Stomach smooth muscle (tissue), 2 donors: ENCODE measurements around the gene PTPRU.
"Not testable (repeated sequence)": the region's sequence is repeated elsewhere in the genome, so short reads cannot be mapped to it uniquely, and the experiment has no call there.

Source experiments
- H3K27ac ChIP-seq: one replicate; pipeline ENCODE4 v1.7.0; 2013; ENCODE audit warnings: mild to moderate bottlenecking, low read length, inconsistent platforms
- H3K27me3 ChIP-seq, 2 donors: one replicate each; pipeline ENCODE4 v1.7.0; 2013; ENCODE audit warnings: low read length in 2 of 2; ENCODE audit not compliant: insufficient read depth in 2 of 2, control insufficient read depth in 1 of 2
- H3K36me3 ChIP-seq, 2 donors: one replicate each; pipeline ENCODE4 v1.7.0; 2013; ENCODE audit warnings: low read length in 2 of 2; ENCODE audit not compliant: control insufficient read depth in 2 of 2, insufficient read depth in 2 of 2
- H3K4me1 ChIP-seq: one replicate; pipeline ENCODE4 v1.7.0; 2013; ENCODE audit warnings: low read length; ENCODE audit not compliant: control insufficient read depth, insufficient read depth
- H3K4me3 ChIP-seq, 2 donors: one replicate each; pipeline ENCODE4 v1.7.0; 2013; ENCODE audit warnings: low read length in 2 of 2
- H3K9ac ChIP-seq, 2 donors: one replicate each; pipeline ENCODE4 v1.7.0; 2013; ENCODE audit warnings: low read length in 2 of 2, mild to moderate bottlenecking in 1 of 2
- H3K9me3 ChIP-seq, 2 donors: one replicate each; pipeline ENCODE4 v1.7.0; 2013; ENCODE audit warnings: low read length in 2 of 2; ENCODE audit not compliant: control insufficient read depth in 2 of 2
- donor health status: healthy.
- donor health status: Pancreatic carcinoma.

PTPRU gene

DNA sequence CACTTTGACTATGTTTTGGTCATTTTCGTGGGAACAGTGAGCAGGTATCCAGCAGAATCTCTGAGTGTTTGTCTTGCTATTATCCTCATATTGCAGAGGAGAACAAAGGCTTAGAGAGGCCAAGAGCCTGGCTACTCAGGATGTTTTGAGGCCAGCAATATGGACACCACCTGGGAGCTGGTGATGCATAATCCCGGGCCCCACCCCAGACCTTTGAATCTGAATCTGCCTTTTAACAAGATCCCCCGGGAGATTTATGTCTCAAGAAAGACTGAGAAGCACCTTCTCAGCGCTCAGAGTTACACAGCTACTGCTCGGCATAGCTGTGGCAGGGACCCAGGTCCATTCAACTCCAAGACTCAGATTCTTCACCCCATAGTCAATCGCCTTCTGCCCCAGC lies 72.8 kb downstream of the PTPRU start:
- no peak overlapping the region for H3K27ac ChIP-seq
- H3K9me3 ChIP-seq: no peaks in the 10 kb centered on the region
- no peak overlapping the region for H3K9ac ChIP-seq
- H3K4me1 ChIP-seq: no peaks in the 10 kb centered on the region
- no peaks in the 10 kb centered on the region for H3K27me3 ChIP-seq
- H3K4me3 ChIP-seq: no peak overlapping the region
- H3K36me3 ChIP-seq: peaks cover 0 to 14% of the 10 kb centered on the region in 2 donors

- H3K36me3 ChIP-seq: peaks cover 0 to 10% of the 10 kb centered on the region in 2 donors
- H3K9ac ChIP-seq: no peak overlapping the region
- no peak overlapping the region for H3K4me3 ChIP-seq
- H3K9me3 ChIP-seq: no peaks in the 10 kb centered on the region
- no peaks in the 10 kb centered on the region for H3K27me3 ChIP-seq
- no peak overlapping the region for H3K27ac ChIP-seq
- H3K4me1 ChIP-seq: no peaks in the 10 kb centered on the region
Measured at GRCh38 chr1:29309621-29310020, 73.3 kb downstream of the PTPRU start.

- peaks cover 0 to 11% of the 10 kb centered on the region in 2 donors for H3K36me3 ChIP-seq
- no peaks in the 10 kb centered on the region for H3K9me3 ChIP-seq
- H3K4me1 ChIP-seq: no peaks in the 10 kb centered on the region
- no peak overlapping the region for H3K4me3 ChIP-seq
- no peak overlapping the region for H3K9ac ChIP-seq
- no peak overlapping the region for H3K27ac ChIP-seq
- no peaks in the 10 kb centered on the region for H3K27me3 ChIP-seq
Measured at GRCh38 chr1:29310616-29311180, 74.4 kb downstream of the PTPRU start.

GRCh38 chr1:29311352-29312030 lies 75.2 kb downstream of the PTPRU start:
- peaks cover 0 to 15% of the 10 kb centered on the region in 2 donors for H3K36me3 ChIP-seq
- no peaks in the 10 kb centered on the region for H3K9me3 ChIP-seq
- H3K9ac ChIP-seq: no peak overlapping the region
- H3K27me3 ChIP-seq: no peaks in the 10 kb centered on the region
- H3K27ac ChIP-seq: no peak overlapping the region
- H3K4me3 ChIP-seq: no peak overlapping the region
- H3K4me1 ChIP-seq: no peaks in the 10 kb centered on the region

DNA sequence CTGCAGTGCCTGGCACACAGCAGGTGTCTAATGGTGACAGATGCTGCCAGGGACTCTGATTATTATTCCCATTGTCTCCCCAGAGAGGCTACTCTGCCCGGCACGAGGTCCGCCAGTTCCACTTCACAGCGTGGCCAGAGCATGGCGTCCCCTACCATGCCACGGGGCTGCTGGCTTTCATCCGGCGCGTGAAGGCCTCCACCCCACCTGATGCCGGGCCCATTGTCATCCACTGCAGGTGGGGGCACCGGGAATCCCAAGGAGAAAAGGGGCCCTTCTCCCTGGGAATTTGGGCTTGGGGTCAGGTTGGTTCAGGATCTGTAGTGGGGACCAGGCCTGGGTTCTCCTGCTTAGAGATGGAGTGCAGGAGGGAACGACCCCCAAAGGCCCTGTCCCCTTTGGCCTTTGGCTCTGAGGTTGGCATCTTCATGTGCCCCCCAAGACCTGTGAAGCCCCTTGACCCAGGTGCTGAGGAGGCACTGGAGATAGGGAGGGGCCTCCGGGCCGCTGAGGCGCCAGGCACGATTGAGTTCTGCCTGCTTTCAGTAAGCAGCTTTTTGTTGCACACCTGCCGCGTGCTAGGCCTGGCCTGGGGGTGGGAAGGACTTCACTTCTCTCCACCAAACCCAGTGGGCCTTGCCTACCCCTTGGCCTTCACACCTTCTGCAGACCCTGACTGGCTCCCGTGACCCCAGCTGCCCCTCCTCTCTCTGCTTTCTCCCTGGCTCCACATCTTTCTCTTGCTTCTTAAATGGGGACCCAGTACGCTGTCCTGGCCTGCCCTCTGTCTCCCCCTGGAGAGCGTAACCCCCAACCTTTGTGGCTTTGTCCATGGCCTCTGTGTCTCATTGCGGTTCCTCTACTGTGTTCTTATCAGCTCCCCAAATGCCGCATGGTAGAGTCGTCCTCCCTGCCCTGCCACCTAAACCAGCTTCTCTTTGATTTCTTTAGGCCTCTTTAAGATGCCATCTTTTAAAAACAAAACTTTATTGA lies 76.4 kb downstream of the PTPRU start:
- Histone ChIP-seq H3K27ac (no peak overlapping the region), H3K27me3 (no peaks in the 10 kb centered on the region), H3K4me3 (no peak overlapping the region), H3K36me3 (peaks cover 0 to 15% of the 10 kb centered on the region in 2 donors), H3K9me3 (no peaks in the 10 kb centered on the region), H3K9ac (no peak overlapping the region), H3K4me1 (no peaks in the 10 kb centered on the region)

- not testable (repeated sequence) for H3K9ac ChIP-seq, H3K27ac ChIP-seq, H3K4me1 ChIP-seq, H3K4me3 ChIP-seq, H3K9me3 ChIP-seq, H3K27me3 ChIP-seq
- peaks cover 0 to 15% of the 10 kb centered on the region in 2 donors for H3K36me3 ChIP-seq
Measured at GRCh38 chr1:29314685-29315084, 78.4 kb downstream of the PTPRU start.

GRCh38 chr1:29315262-29315661 lies 78.9 kb downstream of the PTPRU start:
- H3K27ac ChIP-seq: no peak overlapping the region
- peaks cover 0 to 15% of the 10 kb centered on the region in 2 donors for H3K36me3 ChIP-seq
- no peak overlapping the region for H3K9ac ChIP-seq
- H3K27me3 ChIP-seq: no peaks in the 10 kb centered on the region
- no peaks in the 10 kb centered on the region for H3K9me3 ChIP-seq
- no peaks in the 10 kb centered on the region for H3K4me1 ChIP-seq
- H3K4me3 ChIP-seq: no peak overlapping the region

GRCh38 chr1:29315876-29316275 lies 79.6 kb downstream of the PTPRU start:
- Histone ChIP-seq H3K4me3 (no peak overlapping the region), H3K36me3 (peaks cover 0 to 15% of the 10 kb centered on the region in 2 donors), H3K27ac (no peak overlapping the region), H3K27me3 (no peaks in the 10 kb centered on the region), H3K9ac (no peak overlapping the region), H3K4me1 (no peaks in the 10 kb centered on the region), H3K9me3 (no peaks in the 10 kb centered on the region)

DNA sequence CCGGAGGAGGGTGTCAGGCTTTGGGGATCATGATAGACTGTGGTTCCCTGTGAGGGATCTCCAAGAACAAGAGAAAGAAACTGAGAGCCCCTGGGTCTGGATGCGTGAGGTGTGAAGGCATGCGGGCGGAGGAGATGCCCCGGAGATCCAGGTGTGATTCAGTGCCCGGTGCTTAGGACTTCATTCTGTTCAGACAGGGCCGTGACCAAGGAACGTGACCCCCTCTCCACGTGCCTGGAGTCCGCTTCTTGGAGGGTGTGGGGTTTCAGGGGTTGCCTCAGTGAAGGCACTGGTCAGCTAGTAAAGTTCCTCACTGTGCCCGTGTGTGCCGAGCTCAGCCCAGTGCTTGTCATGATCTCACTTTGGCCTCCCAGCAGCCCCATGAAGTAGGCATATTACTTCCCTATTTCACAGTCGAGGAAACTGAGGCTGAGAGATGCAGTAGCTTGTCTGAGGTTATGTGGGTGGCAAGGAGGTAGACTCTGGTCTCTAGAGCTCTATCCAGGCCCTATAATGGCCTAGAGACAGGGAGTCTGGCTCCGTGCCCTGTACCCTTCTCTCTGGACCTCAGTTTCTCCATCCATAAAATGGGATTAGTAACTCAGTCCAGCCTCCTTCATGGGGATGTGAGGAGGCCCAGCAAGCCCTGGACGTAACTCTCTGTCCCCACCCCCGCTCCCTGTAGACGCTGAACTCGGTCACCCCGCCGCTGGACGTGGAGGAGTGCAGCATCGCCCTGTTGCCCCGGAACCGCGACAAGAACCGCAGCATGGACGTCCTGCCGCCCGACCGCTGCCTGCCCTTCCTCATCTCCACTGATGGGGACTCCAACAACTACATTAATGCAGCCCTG lies 81.0 kb downstream of the PTPRU start:
- Histone ChIP-seq H3K36me3 (peaks cover 0 to 10% of the 10 kb centered on the region in 2 donors), H3K27ac (no peak overlapping the region), H3K9me3 (no peaks in the 10 kb centered on the region), H3K9ac (no peak overlapping the region), H3K27me3 (no peaks in the 10 kb centered on the region), H3K4me1 (no peaks in the 10 kb centered on the region), H3K4me3 (no peak overlapping the region)

DNA sequence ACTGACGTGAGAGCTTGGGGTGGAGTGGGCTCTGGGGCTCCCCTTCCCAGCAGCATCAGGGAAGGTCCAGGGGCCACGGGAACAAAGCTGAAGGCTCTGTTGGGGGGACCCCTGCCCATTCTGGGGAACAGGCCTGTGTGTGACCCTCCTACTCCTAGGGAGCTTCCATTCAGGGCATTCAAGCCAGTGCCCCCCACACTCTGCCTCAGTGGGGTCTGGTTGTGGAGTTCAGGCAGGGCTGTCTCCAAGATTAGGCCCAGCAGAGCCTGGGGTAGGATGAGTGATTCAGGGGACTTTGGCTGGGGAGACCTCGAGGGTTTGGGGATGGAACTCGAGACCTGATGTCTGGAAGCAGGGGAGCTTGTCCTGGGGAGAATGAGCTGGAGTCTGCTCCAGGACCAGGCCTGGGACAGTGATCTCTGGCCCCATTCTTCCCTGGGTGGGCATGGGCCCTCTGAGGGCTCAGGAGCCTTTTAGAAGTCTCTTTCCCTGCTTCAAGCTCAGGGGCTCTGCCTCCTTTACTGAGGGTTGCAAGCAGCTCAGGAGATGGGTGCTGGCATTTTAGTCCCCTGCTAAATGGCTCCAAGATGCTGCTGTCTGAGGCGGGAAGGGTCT lies 81.7 kb downstream of the PTPRU start:
- H3K27ac ChIP-seq: no peak overlapping the region
- H3K4me1 ChIP-seq: no peaks in the 10 kb centered on the region
- no peak overlapping the region for H3K9ac ChIP-seq
- no peaks in the 10 kb centered on the region for H3K27me3 ChIP-seq
- no peak overlapping the region for H3K4me3 ChIP-seq
- H3K9me3 ChIP-seq: no peaks in the 10 kb centered on the region
- H3K36me3 ChIP-seq: peaks cover 0 to 10% of the 10 kb centered on the region in 2 donors
